GM18508 (cell line): ENCODE results near the gene SEMA3C.

ENCODE experiments used
- ATAC-seq: cut with Tn5 transposase; IDR thresholded peaks from one replicate; pipeline ENCODE4 v1.9.1; 2021; ENCODE audit warnings: moderate number of reproducible peaks; ENCODE audit not compliant: insufficient read depth, unreplicated experiment

Gene SEMA3C

DNA sequence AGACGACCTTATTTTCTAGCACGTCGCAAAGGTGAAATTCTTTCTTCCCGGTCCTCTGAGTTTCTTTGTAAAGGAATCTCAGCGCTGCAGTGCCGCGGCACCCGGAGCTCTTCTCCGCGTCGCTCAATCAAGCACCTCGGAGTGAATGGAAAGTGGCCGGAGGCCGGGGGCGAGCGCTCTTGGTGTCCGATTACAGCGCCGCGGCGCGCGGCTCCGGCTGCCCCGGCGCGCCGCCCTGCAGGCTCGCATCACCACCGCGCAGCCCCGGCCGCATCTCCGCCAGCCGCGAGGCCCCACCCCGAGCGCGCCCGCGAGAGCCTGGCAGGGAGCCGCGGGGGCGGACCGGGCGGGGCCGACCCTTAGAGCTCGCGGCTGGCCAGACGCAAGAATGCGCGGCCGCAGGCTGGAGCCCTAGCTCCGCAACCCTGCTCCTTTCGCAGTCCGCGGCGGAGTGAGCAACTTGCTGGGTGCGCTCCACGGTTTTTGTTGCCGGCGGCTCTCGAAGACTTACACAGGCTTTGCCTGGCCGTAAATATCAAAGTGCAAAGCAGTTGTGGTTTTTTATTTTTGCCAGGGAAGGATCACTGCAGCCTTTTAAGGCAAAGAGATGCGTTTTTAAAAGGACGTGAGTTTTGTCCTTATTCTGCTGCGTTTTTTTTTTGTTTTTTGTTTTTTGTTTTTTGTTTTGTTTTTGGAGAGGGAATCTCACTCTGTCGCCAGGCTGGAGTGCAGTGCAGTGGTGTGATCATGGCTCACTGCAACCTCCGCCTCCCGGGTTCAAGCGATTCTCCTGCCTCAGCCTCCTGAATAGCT is at the start of gene SEMA3C:
SEMA3C (minus strand) TSS at position 143 of the 813 bp plus-strand sequence. CDS start 2,270 bp downstream, outside the sequence.
- no peak for ATAC-seq

DNA sequence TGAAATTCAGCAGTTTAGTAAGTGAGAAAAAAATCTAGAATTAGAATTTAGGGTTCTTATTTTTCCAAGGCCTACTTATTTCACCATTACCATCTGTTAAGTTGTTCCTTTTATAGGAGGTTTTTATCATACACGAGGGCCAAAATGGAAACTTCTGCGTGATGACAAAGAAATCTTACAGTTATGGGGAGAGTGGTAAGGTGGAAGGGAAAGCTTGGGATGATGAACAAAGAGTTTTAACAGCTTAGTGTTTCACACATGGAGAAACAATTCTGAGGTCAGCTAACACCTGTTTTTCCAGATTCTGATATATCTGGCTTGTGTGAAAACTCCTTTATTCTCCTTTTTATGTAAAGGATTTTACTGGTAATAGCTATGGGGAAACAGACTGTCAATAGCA is 49.8 kb upstream of the SEMA3C start:
- ATAC-seq, result no peak

DNA sequence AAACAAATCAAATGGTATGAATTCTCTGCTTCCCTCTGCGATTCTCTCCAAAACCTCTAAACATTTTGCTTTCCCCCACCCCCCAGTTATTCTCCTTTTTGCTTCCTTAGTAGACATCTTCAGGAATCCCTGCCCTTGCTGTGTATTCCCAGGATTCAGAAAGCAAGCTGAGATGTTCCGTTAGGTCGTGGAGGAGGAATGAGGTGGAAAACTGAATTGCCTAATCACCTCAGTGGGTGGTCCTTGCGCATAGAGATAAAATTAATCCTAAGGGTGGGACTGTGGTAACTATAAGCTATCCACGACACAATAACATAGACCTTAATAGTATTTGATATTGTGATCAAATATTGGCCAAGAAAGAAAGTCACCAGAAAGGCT is 49.1 kb upstream of the SEMA3C start:
- ATAC-seq, result no peak

DNA sequence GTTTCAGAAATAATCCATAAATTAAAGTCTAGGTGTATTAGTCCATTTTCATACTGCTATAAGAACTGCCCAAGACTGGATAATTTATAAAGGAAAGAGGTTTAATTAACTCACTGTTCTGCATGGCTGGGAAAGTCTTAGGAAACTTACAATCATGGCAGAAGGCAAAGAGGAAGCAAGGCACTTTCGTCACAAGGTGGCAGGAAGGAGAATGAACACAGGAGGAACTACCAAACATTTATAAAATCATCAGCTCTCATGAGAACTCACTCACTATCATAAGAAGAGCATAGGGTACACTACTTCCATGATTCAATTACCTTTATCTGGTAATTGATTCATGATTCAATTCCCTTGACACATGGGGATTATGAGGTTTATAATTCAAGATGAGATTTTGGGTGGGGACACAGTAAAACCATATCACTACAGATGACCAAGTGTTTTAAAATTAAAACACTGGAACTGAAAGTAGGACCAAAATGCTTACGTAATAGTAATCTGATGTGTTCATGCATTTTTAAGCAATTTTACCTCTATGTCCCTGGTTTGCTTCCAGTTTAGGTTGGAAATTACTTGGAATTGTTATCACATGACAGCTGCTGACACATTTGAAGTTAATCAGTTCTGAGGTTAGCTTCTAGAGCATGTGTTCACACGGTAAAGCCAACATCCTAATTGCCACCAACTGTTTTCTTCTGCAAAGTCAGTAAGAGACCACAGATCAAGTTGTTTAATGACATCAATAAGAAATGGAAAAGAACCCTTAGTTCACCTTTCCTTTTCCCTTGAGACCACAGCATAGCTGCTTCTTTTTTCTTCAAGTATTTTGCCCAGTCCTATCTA is 48.4 kb upstream of the SEMA3C start:
- ATAC-seq, result no peak

DNA sequence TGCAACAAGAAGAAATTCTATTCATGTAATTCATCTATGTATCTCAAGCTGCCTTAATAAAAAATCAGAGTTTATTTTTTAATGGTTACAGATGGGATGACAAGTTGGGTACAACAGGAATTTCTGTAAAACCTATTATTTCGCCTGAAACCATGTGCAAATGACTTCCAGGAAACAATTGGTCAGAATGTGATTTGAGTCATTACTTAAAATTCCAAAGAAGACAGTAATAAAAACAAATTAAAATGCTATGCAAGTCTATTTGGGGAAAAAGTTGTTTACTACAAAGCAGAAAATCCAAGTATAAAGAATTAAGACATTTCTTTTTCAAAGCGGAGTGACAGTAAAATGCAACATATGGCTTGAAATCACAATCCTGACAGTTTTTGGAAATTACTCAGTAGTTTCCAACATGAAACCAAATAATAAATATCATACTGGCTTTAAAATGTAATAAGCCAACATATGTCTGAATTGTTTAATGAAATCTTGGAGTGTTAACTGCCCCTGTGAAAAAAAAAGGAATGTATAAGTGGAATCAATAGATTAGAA is 41.5 kb upstream of the SEMA3C start:
- no peak for ATAC-seq

DNA sequence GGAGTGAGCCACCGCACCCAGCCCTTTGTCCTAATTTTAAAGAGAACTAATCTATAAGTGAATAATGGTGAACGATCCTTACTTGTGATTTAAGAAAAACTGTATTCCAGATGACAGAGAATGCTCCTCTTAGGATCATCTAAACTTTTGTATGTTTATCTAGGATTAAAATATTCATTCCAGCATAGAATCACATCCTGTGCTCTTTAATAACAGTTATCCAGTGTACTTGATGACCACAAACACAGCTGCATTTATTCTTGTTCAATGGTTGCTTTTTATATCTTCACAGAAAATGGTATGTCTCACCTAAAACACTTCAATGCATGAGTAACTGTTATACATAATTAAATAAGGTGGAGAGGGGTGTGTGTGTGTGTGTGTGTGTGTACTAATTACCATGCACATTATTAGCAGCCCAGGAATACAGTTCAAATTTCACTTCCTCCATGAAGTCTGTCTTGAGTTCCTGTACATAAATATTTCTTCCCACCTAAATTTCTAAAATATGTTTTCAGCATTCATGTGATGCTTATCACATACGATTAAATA is 38.5 kb upstream of the SEMA3C start:
- no peak for ATAC-seq

DNA sequence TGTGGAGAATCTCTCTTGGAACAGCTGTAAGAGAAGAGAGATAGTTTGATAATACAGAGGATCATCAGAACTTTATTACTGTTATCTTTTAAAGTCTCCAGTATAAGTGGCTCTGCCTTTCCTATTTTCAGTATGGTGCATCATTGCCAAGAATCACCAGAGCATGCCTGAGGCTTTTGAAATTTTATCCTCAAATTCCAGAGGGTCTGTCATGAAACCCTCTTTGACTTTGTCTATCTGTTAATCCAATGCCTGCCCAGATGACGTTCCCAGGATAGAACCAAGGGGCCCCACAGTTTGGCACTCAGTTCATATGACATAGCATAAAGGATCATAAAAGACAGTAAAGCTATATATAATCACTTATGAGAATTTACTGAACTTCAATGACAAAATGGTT is 35.3 kb upstream of the SEMA3C start:
- ATAC-seq, result no peak

DNA sequence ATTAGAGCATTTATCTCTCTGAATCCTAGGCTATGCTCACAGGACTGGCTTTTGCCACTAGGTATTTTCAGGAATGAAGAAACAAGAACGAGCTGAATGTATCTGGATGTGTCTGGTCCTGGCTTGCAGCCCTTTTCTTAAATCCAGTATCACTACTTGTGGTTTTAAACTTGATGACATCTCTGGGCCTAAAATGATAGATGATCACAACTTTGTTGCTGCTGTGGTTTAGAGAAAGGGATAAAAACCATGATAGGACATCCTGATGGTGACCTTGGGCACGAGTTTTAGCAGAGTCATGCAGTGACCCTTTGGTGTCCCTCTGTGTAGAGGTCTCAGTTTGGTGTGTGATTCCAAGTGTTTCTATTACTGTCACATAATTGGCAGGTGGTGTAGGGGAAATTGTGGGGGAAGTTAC is 31.7 kb upstream of the SEMA3C start:
- ATAC-seq, result no peak

DNA sequence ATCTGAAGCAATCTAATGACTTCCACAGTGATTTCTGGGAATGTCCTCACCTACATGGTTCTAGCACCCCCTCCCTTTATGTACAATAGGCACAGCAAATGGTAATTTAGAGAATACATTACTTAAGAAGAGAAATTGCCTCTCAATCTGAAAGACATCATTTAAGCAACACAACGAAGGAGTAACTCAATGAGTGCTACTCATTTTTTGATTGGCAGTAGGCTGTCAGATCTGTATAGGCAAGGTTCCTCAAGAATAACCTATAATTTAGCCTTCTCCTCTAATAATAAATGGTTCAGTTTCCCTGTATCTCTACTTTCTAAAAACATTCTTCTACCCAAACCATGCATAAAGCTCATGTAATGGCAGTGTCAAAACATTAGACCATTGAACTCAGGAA is 30.6 kb upstream of the SEMA3C start:
- no peak for ATAC-seq

DNA sequence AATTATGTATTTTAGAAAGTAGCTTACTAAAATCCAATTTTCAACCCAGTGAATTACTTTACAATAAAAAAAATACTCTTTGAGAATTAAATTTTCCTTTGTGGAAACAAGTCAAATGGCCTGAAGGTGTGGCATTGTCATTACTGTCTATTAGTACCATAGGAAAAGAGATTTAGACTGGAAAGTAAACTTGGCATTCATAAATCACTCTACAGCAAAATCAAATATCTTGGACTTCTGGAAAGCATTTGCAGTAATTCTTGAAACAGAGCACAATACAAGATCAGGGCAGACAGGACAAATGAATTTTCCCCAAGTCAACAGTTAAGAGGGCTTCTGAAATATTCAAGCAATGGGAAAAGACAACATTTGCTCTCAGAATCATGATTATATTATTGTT is 28.0 kb upstream of the SEMA3C start:
- no peak for ATAC-seq

DNA sequence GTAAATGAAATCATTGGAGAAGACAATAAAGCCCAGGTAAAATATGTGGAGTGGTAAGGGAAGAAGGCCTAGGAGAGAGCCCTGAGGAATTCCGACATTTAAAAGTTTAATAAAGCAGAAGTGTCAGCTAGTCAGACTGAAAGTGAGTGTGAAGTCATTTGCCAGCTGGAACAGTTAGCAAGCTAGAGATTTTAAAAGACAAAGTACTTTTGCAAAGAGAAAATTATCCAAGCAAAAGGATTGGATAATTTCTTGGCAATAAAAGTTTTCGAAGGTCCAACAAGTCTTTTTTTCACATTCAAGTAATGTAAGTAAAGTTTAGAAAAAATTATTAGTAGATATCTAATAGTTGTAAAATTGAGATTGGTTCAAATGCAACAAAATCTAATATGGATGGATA is 27.1 kb upstream of the SEMA3C start:
- ATAC-seq, result no peak

DNA sequence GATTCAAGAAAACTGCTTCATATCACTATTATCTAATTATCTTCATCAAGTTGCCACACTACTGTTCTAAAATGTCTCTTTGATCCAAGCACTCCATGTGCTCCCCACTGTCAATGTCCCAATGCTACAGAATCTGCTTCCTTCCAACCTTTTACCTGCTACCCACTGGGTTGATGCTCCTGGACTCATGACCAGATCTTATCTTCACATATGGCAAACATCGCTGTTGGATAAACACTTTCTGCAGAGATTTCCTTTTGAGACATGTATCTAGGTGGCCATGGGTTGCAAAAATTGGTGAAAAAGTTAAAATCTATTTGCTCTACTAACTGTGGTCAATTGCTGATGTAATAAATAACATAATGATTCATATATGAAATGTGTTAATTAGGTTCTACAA is 24.5 kb upstream of the SEMA3C start:
- ATAC-seq, result no peak

DNA sequence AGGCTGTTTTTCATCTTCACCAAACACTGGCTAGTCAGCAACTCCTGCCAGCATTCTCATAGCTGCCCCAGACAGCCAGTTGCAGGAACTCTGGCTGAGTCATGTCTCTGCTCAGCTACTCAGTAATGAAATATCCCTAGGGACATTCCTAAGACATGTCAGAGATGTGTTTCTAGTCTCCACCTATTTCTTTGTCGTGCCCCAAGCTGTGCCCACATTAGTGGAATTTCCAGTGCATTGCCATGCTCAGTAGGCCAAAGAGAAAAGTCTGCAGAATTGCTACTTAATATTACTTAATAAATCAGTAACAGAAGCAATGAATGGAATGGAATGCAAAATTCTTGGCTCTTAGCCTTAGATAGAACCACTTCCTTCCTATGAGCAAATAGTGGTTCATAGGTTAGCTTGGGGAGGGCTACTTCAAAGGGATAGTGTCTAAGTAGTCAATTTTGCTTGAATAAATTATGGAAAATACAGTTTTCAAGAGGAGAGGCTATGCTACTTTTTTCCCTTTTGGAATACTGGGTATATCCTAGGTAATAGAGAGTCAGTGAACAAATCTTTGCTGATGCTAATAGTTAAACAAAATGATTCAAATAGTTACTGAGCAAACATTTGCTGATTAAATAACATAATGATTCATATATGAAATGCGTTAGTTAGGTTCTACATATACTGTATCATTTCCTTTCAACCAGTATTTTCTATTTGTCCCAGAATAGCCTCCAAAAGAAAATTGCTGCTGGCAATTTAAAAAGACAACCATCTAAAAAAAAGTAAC is 23.6 kb upstream of the SEMA3C start:
- ATAC-seq, result no peak

DNA sequence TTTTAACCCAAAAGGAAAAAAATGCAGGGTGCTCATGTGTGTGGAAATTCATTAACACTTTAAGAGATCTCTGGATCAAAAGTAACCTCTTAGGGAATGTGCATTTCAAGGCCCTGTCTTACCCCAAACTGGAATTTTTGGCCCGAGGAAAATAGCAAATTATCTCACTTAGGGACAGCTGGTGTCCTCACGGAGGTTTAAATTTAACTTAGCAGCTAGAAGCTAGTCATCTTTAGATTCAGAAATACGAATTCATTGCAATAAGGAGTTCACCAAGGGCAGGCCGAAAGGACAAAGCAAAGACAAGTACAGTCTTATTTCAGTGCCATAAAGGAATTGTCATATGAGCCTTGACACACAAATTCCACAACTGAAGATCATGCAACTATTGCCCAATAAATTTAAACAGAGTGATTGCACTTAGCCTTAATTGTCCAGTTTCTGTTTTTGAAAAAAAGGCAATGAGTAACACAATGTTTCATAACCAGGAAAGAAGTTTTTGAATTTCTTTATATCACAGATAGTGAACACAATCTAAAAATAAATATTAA is 22.4 kb upstream of the SEMA3C start:
- ATAC-seq, result no peak

DNA sequence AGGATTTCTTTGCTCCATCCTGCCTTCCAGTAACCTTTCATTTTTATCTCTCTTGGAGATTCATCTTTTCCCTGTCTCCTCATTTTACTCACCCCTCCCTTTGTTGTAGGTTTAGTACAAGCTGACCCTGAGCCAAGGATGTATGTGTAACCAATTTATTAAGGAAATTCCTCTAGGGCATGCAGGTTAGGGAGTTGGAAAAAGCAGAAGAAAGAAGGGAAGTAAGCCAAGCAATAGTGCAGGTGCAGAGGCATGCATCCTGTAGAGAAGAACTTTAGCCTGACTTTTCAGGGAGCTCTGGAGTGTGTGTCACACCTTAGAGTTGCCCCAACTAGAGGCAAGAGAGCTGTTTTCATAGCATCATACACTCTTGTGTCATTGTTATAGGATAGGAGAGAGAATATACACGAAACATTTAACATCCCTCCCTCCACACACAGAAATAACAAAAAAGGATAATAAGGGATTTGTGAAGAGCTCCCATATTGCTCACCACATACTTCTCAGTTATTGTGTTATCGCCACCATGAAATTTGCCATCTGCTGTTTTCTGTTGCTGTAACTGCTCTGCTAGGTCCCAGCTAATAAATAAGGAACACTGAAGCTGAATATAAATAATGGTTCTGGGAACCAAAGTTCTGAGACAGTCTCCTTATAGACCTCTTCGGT is 21.8 kb upstream of the SEMA3C start:
- ATAC-seq, result no peak

DNA sequence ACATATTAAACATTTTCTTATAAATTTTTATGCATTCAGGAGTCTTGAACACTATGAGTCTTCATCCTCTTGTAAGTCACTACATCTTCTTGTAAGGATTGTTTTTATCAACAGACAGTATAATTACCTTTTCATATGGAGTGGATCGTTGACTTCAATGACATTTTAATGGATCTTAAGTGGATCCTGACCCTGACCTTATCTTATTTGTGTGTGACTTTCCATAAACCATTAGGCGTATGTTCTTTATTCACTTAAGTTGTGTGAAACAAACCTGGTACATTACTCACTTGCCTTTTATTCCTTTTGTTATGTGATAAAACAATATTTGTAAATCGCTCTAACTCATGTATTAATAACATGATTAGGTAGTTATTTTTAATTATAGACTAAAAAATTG is 18.5 kb upstream of the SEMA3C start:
- no peak for ATAC-seq

DNA sequence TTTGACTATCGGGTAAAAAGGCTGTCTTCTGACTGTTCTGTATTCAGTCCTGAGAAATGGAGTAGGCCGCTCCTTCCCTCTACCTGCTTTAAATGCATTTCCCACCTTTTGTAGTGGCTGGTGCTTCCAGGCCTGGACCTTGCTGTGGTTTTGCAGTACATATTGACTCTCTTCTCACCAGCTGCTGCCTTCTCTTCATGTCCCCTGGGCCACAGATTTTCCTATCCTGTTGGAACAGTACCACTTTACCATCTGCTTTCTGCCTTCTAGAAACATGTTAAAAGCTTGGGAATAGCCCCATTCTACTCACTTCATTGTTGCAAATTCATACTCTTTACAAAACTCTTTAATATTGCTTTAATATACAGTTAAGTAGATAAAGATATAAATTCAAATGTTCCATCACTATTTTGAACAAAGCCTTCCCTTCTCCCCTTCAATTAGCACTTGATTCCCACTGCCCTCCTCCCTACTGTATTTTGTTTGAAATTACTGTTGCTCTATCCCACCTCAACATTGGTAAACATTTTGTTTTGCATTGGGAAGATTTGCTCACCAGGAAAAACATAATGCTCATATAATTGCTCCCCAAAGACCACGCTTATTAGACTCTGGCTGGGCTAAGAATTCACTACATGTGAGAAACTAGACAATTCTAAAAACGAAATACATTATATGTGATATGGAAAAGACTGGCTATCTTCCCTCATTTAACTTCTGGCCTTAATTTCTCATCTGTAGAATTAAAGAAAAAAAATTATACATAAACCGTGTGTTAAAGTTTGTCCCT is 17.3 kb upstream of the SEMA3C start:
- ATAC-seq, result no peak

DNA sequence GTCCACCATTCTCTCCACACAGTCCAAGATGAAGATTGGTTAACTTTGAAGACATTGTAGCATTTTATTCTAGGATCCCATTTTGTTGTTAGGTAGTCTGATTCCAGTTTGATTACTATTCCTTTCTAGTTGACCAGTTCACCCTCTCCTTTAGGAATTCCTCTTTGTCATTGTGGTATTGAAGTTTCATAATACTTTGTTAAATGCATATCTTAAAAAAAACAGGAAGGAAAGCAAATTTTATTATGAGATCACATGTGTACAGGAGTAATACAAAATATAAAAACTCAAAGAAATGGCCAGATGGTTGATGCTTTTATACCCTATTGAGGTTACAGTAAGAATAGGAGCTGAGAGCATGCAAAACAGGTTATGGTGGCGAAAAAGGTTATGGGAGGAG is 15.5 kb upstream of the SEMA3C start:
- ATAC-seq, result no peak

DNA sequence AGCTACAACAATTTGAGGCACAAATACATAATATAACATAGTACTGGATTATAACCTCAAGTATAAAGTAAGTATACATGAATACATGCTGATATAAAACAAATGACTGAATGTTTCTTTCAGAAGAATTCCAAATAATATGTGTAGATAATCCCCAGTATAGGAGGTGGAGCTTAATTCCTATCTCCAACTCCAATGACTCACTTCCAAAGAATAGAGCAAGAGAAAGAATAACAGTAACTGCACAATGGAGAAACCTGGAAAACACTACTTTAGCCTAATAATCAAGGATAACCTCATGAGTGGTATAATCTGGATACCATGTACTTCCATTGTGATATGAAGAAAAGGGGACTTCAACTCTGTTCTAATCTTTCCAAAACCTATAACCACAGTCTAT is 13.7 kb upstream of the SEMA3C start:
- ATAC-seq, result no peak
